ENCODE data around the gene G6PC3. TPM values are rescaled to one million over a fixed set of nuclear protein-coding genes. Genes with fewer than 3 reads are reported as not detected.

Gene G6PC3
- total RNA-seq, 1 experiment from 2014 or later: 104 TPM

DNA sequence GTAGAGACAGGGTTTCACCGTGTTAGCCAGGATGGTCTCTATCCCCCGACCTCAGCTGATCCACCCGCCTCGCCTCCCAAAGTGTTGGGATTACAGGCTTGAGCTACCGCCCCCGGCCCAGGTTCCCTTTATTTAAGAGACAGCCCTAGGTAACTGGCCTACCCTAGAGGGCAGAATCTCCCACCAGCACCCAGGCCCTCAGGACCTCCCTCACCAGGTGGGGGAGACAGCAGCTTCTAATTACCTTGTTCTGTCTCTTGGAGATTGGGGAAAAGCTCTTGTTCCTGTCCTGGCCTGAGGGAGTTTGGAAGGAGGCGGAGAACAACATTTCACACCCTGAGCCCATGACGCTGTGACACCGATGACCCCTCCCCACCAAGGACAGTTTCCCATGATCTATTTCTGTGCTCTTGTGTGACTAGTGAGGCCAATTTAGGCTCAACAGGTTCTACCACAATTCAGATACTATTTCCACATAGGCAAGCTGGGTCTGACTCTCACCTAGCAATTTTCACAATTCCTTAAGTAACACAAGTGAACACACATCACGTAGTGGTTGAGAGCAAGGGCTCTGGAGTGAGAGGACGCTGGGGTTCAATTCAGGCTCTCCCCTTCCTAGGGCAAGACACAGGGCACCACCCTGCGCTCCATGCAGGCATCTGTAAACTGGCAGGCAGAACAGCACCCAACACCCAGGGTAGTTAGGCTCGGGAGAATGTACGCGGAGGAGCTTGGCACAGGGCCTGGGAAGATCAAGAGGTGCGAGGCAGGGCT is 32.5 kb downstream of the G6PC3 start:
- Histone ChIP-seq H3K4me3 (ENCODE audit: insufficient read depth, low read depth, low read length) (no peak overlapping the region), H3K27me3 (ENCODE audit: control insufficient read depth, insufficient read depth, low read length) (no peaks in the 10 kb centered on the region), H3K36me3 (replicated peaks; ENCODE audit: control insufficient read depth, insufficient read depth, low read length) (no peaks in the 10 kb centered on the region)
- DNase-seq: no peak

DNA sequence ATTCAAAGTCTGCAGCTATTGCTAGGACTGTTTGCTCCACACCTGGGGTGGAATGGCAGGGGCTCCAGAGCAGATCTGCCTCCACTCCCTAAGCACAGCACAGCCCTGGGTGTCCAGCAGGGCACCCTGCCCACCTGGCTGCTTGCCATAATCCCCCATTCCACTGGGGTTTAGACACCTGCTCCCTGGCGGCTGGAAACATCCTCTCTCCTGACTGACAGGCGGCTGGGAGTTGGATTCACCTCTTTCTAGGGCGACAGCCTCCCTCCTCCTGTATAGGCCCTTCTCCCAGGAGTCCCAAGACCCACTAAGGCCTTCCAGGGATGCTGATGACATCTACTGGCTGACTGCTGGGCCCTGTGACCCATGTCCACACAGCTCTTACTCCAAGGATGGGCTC is 34.9 kb downstream of the G6PC3 start:
- no peak for DNase-seq
- Histone ChIP-seq H3K4me3 (ENCODE audit: insufficient read depth, low read depth, low read length) (no peak overlapping the region), H3K36me3 (replicated peaks; ENCODE audit: control insufficient read depth, insufficient read depth, low read length) (peaks cover 1% of the 10 kb centered on the region; the same call in 1 of the 2 replicates), H3K27me3 (ENCODE audit: control insufficient read depth, insufficient read depth, low read length) (no peaks in the 10 kb centered on the region)

DNA sequence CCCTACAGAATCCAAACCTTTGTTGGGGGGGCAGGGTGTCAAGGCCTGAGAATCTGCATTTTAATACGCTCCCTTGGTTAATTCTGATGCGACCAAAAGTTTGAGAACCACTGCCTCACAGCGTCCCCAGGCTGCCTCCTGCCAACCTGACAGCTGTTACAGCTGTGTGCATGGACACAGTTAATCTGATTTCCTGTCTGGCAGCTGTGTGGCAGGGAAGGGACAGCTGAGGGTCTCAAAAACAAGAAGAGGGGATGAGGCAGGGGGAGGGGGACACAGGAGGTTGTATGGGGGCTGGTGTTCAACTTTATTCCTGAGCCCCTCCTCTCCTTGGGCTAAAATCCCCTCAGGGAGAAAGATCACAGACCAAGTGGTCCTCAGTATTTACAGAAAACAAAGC is 35.4 kb downstream of the G6PC3 start:
- H3K36me3 ChIP-seq (replicated peaks; ENCODE audit: control insufficient read depth, insufficient read depth, low read length): peaks cover 1% of the 10 kb centered on the region; the same call in 1 of the 2 replicates
- no peak for DNase-seq
- H3K4me3 ChIP-seq (ENCODE audit: insufficient read depth, low read depth, low read length): no peak overlapping the region
- no peaks in the 10 kb centered on the region for H3K27me3 ChIP-seq (ENCODE audit: control insufficient read depth, insufficient read depth, low read length)

DNA sequence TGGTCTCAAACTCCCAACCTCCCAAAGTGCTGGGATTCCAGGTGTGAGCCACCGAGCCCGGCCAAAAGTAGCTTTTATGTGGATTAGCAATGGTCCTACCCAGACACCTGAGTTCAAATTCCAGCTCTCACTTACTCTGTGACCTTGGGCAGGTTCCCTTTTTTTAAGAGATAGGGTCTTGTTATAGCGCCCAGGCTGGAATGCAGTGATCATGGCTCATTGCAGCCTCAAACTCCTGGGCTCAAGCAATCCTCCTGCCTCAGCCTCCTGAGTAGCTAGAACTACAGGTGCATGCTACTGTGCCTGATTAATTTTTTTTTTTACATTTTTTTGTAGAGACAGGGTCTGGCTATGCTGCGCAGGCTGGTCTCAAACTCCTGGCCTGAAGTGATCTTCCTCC is 36.3 kb downstream of the G6PC3 start:
- Histone ChIP-seq H3K4me3 (ENCODE audit: insufficient read depth, low read depth, low read length) (no peak overlapping the region), H3K27me3 (ENCODE audit: control insufficient read depth, insufficient read depth, low read length) (no peaks in the 10 kb centered on the region), H3K36me3 (replicated peaks; ENCODE audit: control insufficient read depth, insufficient read depth, low read length) (peaks cover 1% of the 10 kb centered on the region; the same call in 1 of the 2 replicates)
- DNase-seq: no peak

DNA sequence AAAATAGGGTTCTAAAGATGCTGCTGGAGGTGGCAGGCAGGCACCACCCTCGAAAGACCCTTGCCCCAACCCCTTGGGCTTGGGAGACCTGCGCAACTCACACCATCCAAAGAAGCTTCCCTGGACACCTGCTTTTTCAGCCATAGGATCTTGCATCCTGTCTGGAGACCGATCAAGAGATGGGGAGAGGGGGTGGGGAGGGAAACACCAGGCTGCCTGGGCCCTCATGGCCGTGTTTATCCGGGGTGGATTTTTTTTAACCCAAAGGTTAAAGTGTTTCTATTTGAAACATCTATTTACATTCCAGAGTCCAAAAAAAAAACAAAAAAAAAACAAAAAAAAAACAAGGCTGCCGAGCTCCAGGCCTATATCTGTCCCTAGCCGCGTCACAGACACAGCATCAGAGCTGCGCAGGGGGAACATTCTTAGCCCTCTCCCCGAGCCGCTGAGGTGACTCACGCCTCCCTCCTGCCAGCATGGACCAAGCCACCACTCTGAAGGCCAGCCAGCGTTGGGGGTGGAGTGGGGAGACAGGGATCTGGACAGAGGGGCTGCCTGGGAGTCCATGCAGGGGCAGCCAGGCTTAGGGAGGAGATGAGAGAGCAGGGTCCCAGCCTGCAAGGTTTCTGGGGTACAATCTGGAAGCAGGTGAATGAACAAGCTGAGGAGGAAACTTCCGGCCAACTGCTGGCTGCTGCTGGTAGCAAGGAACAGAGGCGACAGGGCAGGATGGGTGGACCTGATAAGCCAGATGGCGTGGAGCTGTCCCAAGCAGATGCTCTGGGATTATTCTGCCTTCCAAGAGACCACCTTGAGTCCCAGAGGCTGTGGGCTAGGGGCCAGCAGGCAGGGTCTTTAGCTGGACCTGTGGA is 38.1 kb downstream of the G6PC3 start:
- peaks cover 1% of the 10 kb centered on the region; the same call in 1 of the 2 replicates for H3K36me3 ChIP-seq (replicated peaks; ENCODE audit: control insufficient read depth, insufficient read depth, low read length)
- H3K4me3 ChIP-seq (ENCODE audit: insufficient read depth, low read depth, low read length): no peak overlapping the region
- DNase-seq: no peak
- no peaks in the 10 kb centered on the region for H3K27me3 ChIP-seq (ENCODE audit: control insufficient read depth, insufficient read depth, low read length)

DNA sequence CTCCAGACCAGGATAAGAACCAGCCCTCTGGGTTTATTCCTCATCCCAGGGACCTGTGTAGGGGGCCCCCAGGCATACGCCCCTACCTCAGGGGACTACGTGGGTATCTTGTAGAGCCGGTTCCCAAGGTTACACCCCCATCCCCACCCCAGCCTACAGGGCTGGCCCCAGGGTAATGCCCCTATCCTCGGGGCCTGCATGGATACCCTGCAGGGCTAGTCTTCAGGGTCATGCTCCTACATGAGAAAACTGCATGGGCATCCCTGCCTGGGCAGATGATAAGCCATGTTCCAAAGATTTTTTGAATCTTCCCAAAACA is 38.7 kb downstream of the G6PC3 start:
- no peaks in the 10 kb centered on the region for H3K27me3 ChIP-seq (ENCODE audit: control insufficient read depth, insufficient read depth, low read length)
- peaks cover 1% of the 10 kb centered on the region; the same call in 1 of the 2 replicates for H3K36me3 ChIP-seq (replicated peaks; ENCODE audit: control insufficient read depth, insufficient read depth, low read length)
- H3K4me3 ChIP-seq (ENCODE audit: insufficient read depth, low read depth, low read length): no peak overlapping the region
- no peak for DNase-seq

DNA sequence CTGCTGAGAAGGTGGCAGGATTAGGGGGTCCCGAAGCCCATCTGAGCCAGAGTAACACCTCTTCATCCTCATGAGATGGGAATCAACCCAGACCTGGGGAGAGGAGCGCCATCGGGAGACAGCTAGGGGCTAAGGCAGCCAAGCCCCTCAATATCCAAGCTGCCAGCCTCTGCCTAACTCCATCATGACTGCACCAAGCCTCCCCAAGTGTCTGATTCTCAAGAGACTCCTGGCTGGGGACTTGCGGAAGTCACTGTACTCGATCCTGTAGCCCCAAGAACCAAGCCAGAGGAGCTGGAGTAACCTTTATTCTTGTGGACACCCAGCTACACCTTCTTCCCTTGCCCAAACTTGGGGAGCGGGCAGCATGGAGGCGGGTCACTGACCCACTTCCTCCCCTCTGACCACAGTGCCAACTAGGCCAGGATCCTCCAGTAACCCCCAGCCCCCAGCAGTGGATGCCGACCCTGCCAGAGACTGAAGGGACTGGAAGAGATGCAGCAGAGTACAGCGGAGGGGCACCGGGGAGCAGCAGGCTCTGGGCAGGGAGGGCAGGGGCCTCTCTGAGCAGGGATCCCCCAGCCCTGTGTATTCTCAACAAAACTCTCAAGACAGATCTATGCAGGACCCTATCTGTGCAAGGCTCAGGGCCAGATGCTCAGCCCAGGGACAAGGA is 39.6 kb downstream of the G6PC3 start:
- H3K4me3 ChIP-seq (ENCODE audit: insufficient read depth, low read depth, low read length): no peak overlapping the region
- peaks cover 1% of the 10 kb centered on the region; the same call in 1 of the 2 replicates for H3K36me3 ChIP-seq (replicated peaks; ENCODE audit: control insufficient read depth, insufficient read depth, low read length)
- no peaks in the 10 kb centered on the region for H3K27me3 ChIP-seq (ENCODE audit: control insufficient read depth, insufficient read depth, low read length)
- peak; percentile 54 for DNase-seq

DNA sequence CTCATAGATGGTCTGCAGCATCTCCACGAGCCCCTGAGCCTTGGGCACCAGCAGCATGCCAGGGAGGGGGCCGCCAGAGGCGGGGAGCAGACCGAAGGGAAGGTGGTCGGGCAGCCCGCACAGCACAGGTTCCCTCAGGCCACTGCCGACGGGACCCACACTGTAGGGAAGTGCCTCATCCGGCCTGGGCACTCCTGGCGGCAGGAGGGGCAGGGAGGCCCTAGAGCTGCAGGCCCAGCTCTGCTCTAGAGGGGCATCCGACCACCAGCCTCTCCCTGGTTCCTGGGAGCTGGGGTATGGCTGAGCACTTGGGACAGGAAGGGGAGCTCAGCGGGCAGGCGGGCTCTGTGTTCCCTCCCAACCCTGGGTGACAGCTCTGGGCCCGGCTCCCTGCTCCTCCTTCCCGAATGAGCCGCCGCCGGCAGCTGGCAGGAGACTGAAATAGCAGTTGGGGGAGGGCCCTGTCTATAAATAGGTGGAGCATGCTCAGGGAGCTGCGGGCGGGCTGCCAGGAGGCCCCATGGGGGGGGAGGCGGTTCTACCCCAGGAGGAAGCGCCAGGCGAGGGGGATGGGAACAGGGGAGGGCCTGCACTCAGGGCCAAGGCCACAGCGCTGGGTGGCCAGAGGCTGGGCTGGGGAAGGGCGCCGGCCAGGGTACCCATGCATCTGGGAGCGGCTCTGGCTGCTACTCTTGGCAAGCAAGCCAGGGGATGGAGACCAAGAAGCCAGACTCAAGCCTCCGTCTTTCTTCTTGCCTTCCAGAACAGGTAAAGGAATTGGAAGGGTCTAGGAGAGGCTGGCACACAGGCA is 40.5 kb downstream of the G6PC3 start:
- peak; percentile 98 for DNase-seq

DNA sequence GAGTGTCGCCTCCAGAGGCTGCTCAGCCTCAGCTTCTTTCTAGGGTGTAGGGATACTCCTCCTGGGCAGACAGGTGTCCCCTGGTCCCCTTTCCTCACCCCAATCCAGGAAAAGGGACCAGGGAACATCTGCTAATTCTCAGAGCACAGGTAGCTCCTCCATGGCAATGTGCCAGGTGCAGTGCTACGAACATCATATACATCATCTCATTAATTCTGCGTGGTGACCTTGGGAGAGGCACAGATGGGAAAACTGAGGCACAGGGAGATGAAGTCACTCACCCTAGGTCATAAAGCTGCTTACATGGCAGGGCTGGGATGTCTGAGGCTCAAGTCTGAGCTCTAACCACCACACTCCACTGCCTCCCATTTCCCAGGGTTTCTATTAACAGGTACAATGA is 41.2 kb downstream of the G6PC3 start:
- peaks cover 2% of the 10 kb centered on the region for H3K36me3 ChIP-seq (replicated peaks; ENCODE audit: control insufficient read depth, insufficient read depth, low read length)
- H3K4me3 ChIP-seq (ENCODE audit: insufficient read depth, low read depth, low read length): no peak overlapping the region
- DNase-seq: no peak
- no peaks in the 10 kb centered on the region for H3K27me3 ChIP-seq (ENCODE audit: control insufficient read depth, insufficient read depth, low read length)

More for the DNA sequence above, 40.5 kb downstream of the G6PC3 start:
- Histone ChIP-seq H3K36me3 (replicated peaks; ENCODE audit: control insufficient read depth, insufficient read depth, low read length) (peaks cover 2% of the 10 kb centered on the region), H3K4me3 (ENCODE audit: insufficient read depth, low read depth, low read length) (peak overlapping the region; percentile 31; the same call in 1 of the 2 replicates), H3K27me3 (ENCODE audit: control insufficient read depth, insufficient read depth, low read length) (no peaks in the 10 kb centered on the region)

DNA sequence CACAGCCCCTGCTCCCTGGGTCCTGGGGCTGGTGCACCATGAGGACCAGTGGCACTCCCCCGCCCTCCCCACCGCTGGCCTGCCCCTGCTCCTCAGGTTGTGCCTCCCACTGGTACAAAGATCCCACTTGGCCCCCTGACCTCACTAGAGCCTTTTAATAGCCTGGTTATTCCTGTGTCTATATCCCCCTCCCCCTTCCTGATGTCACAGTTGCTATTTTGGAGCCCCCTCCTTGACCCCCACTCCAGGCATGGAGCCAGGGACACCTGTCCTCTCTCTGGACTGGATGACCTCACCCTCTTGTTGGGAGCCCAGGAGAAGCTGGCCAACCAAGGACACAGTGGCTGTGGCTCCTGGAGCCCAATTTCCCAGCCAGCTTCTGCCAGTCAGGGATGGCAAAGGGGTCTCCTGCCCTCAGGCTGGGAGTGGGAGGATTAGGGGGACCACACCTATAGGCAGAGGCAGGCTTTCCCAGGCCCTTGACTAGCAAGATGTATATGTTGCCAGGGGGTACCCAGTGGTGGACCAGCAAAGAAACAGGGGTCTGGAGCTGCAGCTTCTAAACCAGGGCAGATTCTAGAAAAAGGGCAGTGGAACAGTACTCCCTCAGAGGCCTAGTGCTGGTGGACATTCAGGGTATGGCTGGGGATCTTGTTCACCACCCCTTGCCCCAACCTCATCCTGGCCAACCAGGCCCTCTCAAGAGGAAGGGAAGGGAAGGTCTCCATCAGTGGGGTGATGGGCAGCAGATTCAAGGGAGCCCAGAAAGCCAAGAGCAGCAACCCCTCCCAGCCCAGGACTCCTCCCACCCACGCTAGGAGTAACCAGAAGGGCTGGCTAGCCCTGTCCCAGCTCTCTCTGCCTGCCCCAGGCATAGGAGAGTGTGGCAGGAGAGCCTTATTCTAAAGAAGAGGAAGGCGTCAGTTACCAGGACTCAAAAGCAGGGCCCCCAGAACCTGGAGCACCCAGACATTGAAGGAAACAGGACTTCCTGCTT is 42.0 kb downstream of the G6PC3 start:
- Histone ChIP-seq H3K36me3 (replicated peaks; ENCODE audit: control insufficient read depth, insufficient read depth, low read length) (peaks cover 2% of the 10 kb centered on the region), H3K4me3 (ENCODE audit: insufficient read depth, low read depth, low read length) (no peak overlapping the region), H3K27me3 (ENCODE audit: control insufficient read depth, insufficient read depth, low read length) (no peaks in the 10 kb centered on the region)
- DNase-seq: peak; percentile 52

DNA sequence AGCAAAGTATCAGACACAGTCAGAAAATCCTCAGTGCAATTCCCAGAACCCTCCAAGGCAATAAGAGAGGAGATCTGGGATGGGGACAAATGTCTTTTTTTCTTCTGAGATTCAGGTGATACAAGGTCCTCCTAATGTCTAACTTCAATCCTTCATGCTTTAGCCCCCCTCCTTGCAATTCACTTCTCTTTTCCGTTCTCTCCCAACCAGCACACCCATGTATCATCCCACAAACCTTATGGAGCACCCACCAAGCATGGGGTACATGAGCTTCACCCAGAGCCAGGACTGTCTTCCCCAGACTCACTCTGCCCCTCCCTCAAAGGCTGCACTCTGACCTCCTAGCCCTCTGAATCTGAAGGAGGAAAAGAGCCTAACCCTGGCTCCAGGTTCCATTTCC is 42.8 kb downstream of the G6PC3 start:
- Histone ChIP-seq H3K27me3 (ENCODE audit: control insufficient read depth, insufficient read depth, low read length) (no peaks in the 10 kb centered on the region), H3K36me3 (replicated peaks; ENCODE audit: control insufficient read depth, insufficient read depth, low read length) (peaks cover 2% of the 10 kb centered on the region), H3K4me3 (ENCODE audit: insufficient read depth, low read depth, low read length) (no peak overlapping the region)
- peak; percentile 21 for DNase-seq

DNA sequence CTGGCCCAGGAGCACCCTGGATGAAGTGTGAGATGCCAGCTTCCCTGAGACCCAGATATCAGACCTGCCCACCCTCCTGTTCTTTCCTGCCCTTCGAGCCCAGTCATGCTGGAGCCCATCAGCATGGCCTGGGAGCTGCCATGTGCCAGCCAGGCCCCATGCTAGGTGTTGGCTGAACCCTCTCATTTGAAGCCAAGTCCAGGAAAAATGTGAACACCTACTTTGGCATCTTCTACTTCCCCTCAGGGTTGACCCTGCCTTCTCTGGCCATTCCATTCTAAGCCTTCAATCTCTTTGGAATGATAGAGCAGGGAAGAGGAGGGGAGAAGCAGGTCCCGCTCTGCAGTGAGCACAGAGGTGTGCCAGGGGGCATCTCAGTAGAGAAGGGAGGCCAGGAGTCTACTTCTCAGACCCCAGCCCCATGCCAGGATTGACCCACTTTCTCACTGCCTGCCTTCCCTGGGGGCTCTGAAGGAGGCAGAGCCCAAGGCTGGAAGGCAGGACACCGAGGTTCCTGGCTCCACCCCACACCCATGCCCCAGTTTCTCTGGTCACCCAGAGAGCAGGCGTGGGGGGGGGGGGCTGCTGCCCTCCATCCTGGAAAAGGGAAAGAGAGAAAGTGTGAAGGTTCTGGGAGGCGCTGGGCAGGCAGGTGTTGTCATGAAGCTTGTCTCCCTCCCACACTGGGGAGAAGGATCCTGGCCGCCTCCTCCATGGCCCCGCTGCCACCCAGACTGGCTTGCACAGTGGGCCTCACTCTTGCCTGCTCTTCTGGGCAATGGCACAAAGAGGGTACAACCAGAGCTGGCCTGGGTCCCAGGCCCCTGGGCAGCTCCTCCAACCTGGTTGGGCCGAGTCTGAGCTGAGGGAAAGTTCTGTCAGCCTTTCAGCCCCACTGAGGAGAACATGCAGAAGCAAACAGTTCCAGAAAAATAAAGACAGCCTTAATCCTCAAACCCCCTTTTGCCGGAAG is 43.6 kb downstream of the G6PC3 start:
- Histone ChIP-seq H3K36me3 (replicated peaks; ENCODE audit: control insufficient read depth, insufficient read depth, low read length) (peaks cover 2% of the 10 kb centered on the region), H3K27me3 (ENCODE audit: control insufficient read depth, insufficient read depth, low read length) (no peaks in the 10 kb centered on the region), H3K4me3 (ENCODE audit: insufficient read depth, low read depth, low read length) (no peak overlapping the region)
- DNase-seq: peak; percentile 43

Data from H7 (cell line).